Heart right ventricle (tissue), 16 donors: ENCODE results near the gene CALM1. TPM values are rescaled to one million over a fixed set of nuclear protein-coding genes. Genes with fewer than 3 reads are reported as not detected.

Experiments
- ATAC-seq, 8 donors: fragments of 200-7000 bp; cut with Tn5 transposase; one replicate each; pipeline ENCODE4 v1.9.1; 2020; ENCODE audit warnings: mild to moderate bottlenecking in 8 of 8, moderate library complexity in 8 of 8, moderate number of reproducible peaks in 1 of 8
- DNase-seq, 2 donors: peaks; one replicate each; pipeline ENCODE4 v3.0.0-alpha.2; 2020
- H3K27ac ChIP-seq, 10 donors: fragments of 200-600 bp; sonication (generic) in 2 of 10; one replicate each; pipeline versions ENCODE4 v1.5.0 to v1.8.0; 2020 to 2022; ENCODE audit warnings: mild to moderate bottlenecking in 3 of 10
- H3K27me3 ChIP-seq, 7 donors: fragments of 200-600 bp; one replicate each; pipeline ENCODE4 v1.8.0; 2021 to 2022; ENCODE audit warnings: mild to moderate bottlenecking in 2 of 7
- H3K36me3 ChIP-seq, 9 donors: fragments of 200-600 bp; sonication (generic) in 1 of 9; one replicate each; pipeline versions ENCODE4 v1.5.0 to v1.8.0; 2020 to 2022; ENCODE audit warnings: mild to moderate bottlenecking in 2 of 9
- H3K4me1 ChIP-seq, 9 donors: fragments of 200-600 bp; sonication (generic) in 1 of 9; one replicate each; pipeline versions ENCODE4 v1.5.0 to v1.8.0; 2020 to 2022; ENCODE audit warnings: mild to moderate bottlenecking in 4 of 9
- H3K4me3 ChIP-seq, 10 donors: fragments of 200-600 bp; sonication (generic) in 2 of 10; one replicate each; pipeline versions ENCODE4 v1.5.0 to v1.8.0; 2020 to 2022; ENCODE audit warnings: mild to moderate bottlenecking in 7 of 10, moderate library complexity in 2 of 10
- H3K9me3 ChIP-seq, 11 donors: fragments of 200-600 bp in 10 of 11; sonication (generic) in 2 of 11; one replicate each; pipeline versions ENCODE4 v1.5.0 to v1.8.0; 2013 to 2022; ENCODE audit warnings: mild to moderate bottlenecking in 2 of 11, control low read depth in 1 of 11, moderate library complexity in 1 of 11
- CTCF ChIP-seq, 9 donors: fragments of 200-600 bp; sonication (generic) in 2 of 9; IDR thresholded peaks; one replicate each; pipeline versions ENCODE4 v1.5.0 to v1.8.0; 2021 to 2022; ENCODE audit warnings: antibody characterized with exemption in 9 of 9, mild to moderate bottlenecking in 5 of 9, moderate library complexity in 1 of 9
- WGBS, 2 donors: extraction: QIAGEN DNeasy Blood & Tissue Kit; methylation state at CpG; one replicate each; pipeline ENCODE4 v1.1.7; 2013; ENCODE audit warnings: inconsistent platforms in 1 of 2; 5-methylcytosine and 5-hydroxymethylcytosine counted together
- intact Hi-C, 10 donors: fragments of 100-400 bp; cut with DNase I; formaldehyde crosslinking; loops; one replicate each; pipeline versions ENCODE4 v1.11.1 to v1.14.2; 2022
- polyA plus RNA-seq, 2 donors: library from polyadenylated mRNA; stranded (reverse); fragments of 200-250 nt; gene quantifications; one replicate each; pipeline ENCODE4 v1.2.3, GENCODE V29; 2013
- total RNA-seq, 10 donors: library from RNA; stranded (reverse); fragmentation: NEBNext Ultra II Directional in 3 of 10; extraction: Animal tissue kit (Norgen Biotek cat#: 25700) in 3 of 10; gene quantifications; one replicate each; pipeline versions ENCODE4 v1.2.1 to v1.2.4, GENCODE V29; 2021 to 2023
- donor health status: Arrhythmogenic right ventricular cardiomyopathy.
- donor health status: ischemic (EF 13 %, LVEDD 7.1; RV severe dilation, severe dysfunction).
- donor health status: healthy with polysubstance abuse.
- donor health status: DM: no; HTN: yes; CAD: no.
- donor health status: DM: no; HTN: no; CAD: no.
- donor health status: ischemic (EF 25% LVEDD 6.9; RV normal size, moderate dysfunction).
- donor health status: ischemic (EF 25% LVEDD 5.7; RV mildly dilated, moderate dysfunction).
- donor health status: healthy.
- donor health status: DM: yes; HTN: yes; CAD: no.
- donor health status: Ischemic cardiomyopathy.
- donor health status: ischemic (EF 35%, LVEDD 5.7; RV mildly dilated, moderate dysfunction).
- donor health status: nonischemic (EF 11% LVEDD 7.7; RV severe dilation, severe dysfunction).
- donor health status: DM: yes; HTN: yes; CAD: no.
- donor health status: PGD.
- donor health status: ischemic (EF 29% LVEDD 5.4; RV normal size, mild dysfunction).
- donor health status: nonischemic (EF 23%, LVEDD 6.1; RV moderate dilation, normal function).

Gene CALM1
- total and polyA plus RNA-seq, 12 donors = 293 to 787 (median 444) TPM

GRCh38 chr14:90418053-90418452 is 21.2 kb downstream of the CALM1 start:
- Histone ChIP-seq H3K36me3 (no peaks in the 10 kb centered on the region), H3K27me3 (no peaks in the 10 kb centered on the region), H3K27ac (peak overlapping the region in 3 of 10 donors; percentile 62 to 70 (median 66)), H3K4me1 (peaks cover 4 to 26% (median 12%) of the 10 kb centered on the region in 9 donors), H3K4me3 (no peak overlapping the region), H3K9me3 (peaks cover 0 to 3% (median 0%) of the 10 kb centered on the region in 11 donors)
- DNase-seq (no peak), ATAC-seq (no peak)
- no peak for TF ChIP-seq CTCF (IDR thresholded peaks at IDR 0.05)
- 96 to 97% methylated on average over 2 of the region's 2 CpGs for WGBS, 2 donors
- intact Hi-C loops = no loop called here

GRCh38 chr14:90419200-90419599 is 22.4 kb downstream of the CALM1 start:
- H3K9me3 ChIP-seq = peaks cover 0 to 3% (median 0%) of the 10 kb centered on the region in 11 donors
- intact Hi-C loops = no loop called here
- DNase-seq = peak; percentile 58 to 90
- no peak overlapping the region for H3K4me3 ChIP-seq
- WGBS, 2 donors = 39 to 48% methylated on average over 12 of the region's 12 CpGs
- TF ChIP-seq CTCF (IDR thresholded peaks at IDR 0.05) = no peak
- H3K27me3 ChIP-seq = no peaks in the 10 kb centered on the region
- H3K4me1 ChIP-seq = peaks cover 4 to 26% (median 12%) of the 10 kb centered on the region in 9 donors
- peak overlapping the region in 8 of 10 donors; percentile 19 to 70 (median 60) for H3K27ac ChIP-seq
- ATAC-seq = peak; percentile 78 to 95 (median 88)
- H3K36me3 ChIP-seq = no peaks in the 10 kb centered on the region

GRCh38 chr14:90421001-90421631 is 24.3 kb downstream of the CALM1 start:
- ATAC-seq = no peak
- 92 to 93% methylated on average over 7 of the region's 7 CpGs for WGBS, 2 donors
- Histone ChIP-seq H3K27ac (no peak overlapping the region), H3K4me3 (no peak overlapping the region), H3K9me3 (peaks cover 0 to 3% (median 0%) of the 10 kb centered on the region in 11 donors), H3K4me1 (peaks cover 4 to 37% (median 17%) of the 10 kb centered on the region in 9 donors), H3K27me3 (no peaks in the 10 kb centered on the region), H3K36me3 (no peaks in the 10 kb centered on the region)
- no peak for TF ChIP-seq CTCF (IDR thresholded peaks at IDR 0.05)
- intact Hi-C loops = no loop called here
- DNase-seq = no peak

GRCh38 chr14:90421632-90422020 is 24.8 kb downstream of the CALM1 start:
- intact Hi-C loops = no loop called here

More at GRCh38 chr14:90421632-90422020, 24.8 kb downstream of the CALM1 start:
- DNase-seq (no peak), ATAC-seq (no peak)
- no peak overlapping the region for H3K27ac ChIP-seq
- 96 to 97% methylated on average over 3 of the region's 3 CpGs for WGBS, 2 donors
- no peaks in the 10 kb centered on the region for H3K36me3 ChIP-seq
- H3K4me1 ChIP-seq = peaks cover 4 to 39% (median 21%) of the 10 kb centered on the region in 9 donors
- peaks cover 0 to 3% (median 0%) of the 10 kb centered on the region in 11 donors for H3K9me3 ChIP-seq
- TF ChIP-seq CTCF (IDR thresholded peaks at IDR 0.05) = no peak
- H3K4me3 ChIP-seq = no peak overlapping the region
- H3K27me3 ChIP-seq = no peaks in the 10 kb centered on the region
